DMS153 (cell line): ENCODE measurements around the gene TEDC1.
"Not testable (repeated sequence)": the region's sequence is repeated elsewhere in the genome, so short reads cannot be mapped to it uniquely, and the experiment has no call there.

ENCODE experiments used
- DNase-seq: peaks from one replicate; lab custom pipeline; 2025; lab: John Stamatoyannopoulos, UW

Gene TEDC1

DNA sequence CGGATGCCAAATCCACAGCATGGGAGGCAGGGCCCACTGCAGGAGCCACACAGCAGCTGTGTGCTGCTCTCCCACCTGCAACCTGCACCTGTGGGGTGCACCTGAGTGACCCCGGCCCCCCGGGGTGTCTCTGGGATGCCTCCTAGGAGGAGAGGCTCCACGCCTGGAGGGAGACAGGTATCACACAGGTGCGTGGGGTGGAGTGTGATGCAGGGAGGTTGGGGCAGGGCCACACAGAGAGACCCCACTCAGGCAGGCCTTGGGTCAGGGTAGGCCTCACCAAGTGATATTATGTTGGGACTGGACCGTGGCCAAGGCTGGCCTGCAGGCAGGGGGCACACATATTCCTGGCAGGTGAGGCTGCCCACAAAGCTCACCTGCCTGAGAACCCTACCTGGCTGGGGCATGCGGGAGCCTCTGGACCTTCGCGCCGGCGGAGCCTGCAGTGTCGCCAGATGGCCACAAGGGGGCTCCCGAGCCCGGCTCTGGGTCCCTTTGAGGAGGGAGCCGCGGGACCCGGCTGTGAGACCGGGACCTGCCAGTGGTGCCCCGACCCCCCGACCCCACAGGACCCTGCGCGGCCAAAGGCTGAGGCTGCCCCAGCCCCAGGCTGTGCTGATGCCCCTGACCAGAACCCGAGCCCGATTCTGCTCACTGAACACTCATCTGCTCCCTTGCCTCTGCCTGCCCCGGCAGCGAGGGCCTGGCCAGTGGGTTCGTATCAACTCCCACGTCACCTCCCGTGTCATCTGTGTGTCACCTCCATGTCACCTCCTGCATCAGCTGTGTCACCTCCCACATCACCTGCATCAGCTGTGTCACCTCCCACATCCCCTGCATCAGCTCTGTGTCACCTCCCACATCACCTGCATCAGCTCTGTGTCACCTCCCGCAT lies 46.8 kb downstream of the TEDC1 start:
- no peak for DNase-seq

DNA sequence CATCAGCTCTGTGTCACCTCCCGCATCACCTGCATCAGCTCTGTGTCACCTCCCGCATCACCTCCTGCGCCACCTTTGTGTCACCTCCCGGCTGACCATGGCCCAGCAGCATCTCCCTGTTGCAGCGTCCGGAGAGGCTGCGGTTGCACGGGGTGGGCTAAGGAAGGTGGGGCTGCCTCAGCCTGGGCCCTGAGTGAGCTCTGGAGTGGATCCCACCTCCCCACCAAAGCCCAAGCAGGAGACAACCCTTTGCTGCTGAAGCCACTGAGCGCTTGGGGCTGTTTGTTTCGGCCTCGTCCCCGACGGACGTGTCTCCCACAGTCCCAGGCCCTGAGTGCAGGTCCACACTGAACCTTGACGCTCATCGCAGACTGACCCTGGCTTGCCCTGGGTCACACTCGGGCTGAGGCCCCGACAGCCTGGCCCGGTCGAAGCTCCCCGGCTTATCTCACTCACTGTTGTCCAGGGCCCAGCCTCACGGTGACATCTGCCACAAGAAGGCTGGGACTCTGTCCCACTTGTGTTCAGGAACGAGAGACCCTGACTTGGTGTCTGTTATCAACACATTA lies 47.5 kb downstream of the TEDC1 start:
- no peak for DNase-seq

DNA sequence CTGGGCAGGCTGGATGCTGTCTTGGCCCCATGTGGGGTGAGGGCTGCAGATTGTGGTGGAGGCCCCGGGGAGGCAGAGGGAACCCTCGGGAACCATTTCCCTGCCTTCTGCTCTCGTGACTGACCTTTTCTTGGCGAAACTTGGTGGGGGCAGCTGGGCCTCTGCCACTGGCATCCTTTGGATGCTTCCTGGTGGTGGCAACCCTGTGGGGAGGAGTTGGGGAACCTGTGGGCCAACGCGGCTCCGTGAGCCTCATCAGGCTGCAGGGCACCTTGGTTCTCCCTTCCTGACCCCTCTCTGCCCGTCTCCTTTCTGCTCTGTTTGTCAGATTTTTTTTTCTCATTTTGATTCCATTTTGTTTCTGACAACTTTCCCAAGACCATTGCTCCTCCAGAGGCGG lies 49.8 kb downstream of the TEDC1 start:
- no peak for DNase-seq

DNA sequence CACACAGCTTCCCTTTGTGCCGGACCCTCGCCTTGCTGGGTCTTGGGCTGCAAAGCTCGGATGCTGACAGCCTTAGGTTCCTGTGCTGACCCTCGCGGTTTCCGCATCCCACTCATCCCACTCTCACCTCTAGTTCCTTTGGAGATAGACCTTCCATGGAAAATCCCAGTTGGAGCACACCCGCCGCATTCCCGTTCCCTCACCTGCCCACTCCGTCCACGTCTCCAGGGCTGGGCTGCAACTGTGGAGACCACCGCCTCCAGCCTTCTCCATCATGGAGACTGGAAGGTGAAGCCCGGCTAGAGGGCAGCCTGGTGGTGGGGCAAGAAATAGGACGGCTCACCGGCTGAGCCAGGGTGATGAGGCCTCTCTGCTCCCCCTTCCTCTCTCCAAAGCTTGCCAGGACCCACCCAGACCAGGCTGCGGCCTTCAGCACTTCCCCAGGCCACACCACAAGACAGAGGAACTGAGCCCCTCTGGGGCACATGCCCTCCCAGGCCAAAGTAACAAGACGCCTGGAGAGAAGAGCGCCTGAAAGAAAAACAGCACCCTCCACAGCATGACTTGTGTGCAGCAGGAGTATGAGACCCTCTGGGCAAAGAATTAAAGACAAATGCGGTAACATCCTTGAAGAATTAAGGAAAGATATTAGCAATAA lies 50.3 kb downstream of the TEDC1 start:
- DNase-seq: no peak

DNA sequence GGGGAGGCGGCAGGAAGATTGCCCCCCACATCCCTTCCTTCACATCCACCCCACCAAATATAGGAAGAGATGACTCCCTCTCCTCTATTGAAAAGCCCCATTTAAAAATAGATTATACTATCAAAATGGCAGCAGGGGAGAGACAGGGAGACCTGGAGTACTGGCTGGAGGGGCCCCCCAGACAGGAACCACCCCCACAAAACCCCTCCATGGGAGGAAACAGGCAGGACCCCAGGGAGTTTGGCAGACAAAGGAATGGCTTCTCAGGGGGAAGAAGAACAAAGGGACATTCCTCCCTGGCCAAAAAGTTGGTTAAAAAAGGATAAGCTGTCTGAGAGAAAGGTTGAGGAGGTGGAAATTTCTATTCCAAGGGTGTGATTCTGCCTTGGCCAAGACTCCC lies 54.6 kb downstream of the TEDC1 start:
- not testable (repeated sequence) for DNase-seq

DNA sequence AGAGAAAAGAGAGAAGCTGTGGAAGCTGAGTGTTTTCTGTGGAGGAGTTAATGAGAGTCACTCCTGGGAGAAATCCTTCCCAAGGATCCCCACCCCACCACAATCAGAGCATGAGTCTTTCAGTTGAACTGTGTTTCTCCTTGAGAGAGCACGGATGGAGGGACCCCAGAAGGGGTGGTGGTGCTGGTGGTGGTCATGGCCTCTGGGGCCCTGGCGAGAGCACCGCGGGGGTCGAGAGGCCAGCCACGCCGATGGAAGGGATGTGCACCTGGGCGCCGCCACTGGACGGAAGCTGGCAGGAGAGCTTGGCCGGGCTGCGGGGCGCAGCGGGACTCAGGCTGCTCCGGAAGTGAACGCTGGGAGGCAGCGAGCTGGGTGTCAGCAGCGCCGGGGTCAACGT lies 55.4 kb downstream of the TEDC1 start:
- not testable (repeated sequence) for DNase-seq

DNA sequence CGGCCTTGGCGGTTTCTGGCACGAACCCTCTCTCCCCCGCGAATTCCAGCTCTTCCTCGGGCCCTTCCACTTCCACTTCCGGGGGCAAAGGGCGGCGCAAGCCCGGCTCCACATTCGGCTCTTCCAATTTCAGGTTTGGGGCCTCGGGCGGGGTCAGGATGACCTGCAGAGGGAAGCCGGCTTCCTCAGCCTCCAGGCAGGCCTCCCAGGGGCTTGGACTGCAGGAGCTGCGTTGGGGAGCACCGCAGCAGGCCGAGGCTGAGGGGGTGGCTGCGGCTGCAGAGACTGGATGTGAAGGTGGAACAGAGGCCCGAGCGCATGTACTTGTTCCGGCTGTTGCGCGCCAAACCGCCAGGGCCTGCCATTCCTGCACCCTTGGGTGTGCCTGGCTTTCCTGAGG lies 56.0 kb downstream of the TEDC1 start:
- DNase-seq: not testable (repeated sequence)

DNA sequence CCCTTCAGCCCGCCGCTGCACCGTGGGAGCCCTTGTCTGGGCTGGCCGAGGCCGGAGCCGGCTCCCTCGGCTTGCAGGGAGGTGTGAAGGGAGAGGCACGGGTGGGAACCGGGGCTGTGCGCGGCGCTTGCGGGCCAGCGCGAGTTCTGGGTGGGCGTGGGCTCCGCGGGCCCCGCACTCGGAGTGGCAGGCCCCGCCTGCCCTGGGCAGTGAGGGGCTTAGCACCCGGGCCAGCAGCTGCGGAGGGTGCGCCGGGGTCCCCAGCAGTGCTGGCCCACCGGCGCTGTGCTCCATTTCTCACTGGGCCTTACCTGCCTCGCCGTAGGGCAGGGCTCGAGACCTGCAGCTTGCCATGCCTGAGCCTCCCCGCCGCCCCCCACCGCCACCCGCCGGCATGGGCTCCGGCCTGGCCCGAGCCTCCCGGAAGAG lies 56.7 kb downstream of the TEDC1 start:
- no peak for DNase-seq
